HG03565 (cell line): ENCODE data around the gene ZBED4.

Experiments
- ATAC-seq: cut with Tn5 transposase; IDR thresholded peaks from one replicate; pipeline ENCODE4 v1.9.1; 2021; ENCODE audit warnings: mild to moderate bottlenecking, moderate library complexity; ENCODE audit not compliant: unreplicated experiment

The ZBED4 gene

DNA sequence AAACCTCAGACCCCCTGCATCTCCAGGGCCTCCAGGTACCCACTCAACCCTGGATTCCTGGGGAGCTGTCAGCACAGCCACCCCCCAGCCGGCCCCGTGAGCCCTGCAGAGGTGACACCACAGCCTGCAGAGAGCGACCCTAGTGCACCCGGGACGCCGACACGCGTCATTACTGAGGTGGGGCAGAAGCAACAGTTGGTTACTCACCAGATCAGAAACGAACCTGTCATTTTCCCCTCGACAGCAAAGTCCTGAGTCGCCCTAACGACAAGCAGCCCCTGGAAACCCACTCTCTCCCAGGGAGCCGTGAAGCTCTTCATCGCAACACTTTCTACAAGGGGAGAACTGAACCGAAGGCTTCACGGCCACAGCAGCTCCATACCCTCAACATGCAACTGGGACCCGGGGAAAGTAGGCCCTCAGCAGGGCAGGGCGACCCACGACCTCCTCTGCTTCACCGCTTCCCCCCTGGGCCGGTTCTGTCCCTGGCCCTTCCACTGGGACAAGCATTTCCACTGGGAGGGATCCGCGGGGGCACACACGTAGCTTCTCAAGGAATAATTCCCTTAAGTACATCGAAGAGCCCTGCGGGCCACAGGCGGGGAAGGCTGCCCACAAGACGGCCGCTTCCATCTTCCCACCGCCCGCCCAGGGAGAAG, 27.6 kb upstream of the ZBED4 start:
- no peak for ATAC-seq

DNA sequence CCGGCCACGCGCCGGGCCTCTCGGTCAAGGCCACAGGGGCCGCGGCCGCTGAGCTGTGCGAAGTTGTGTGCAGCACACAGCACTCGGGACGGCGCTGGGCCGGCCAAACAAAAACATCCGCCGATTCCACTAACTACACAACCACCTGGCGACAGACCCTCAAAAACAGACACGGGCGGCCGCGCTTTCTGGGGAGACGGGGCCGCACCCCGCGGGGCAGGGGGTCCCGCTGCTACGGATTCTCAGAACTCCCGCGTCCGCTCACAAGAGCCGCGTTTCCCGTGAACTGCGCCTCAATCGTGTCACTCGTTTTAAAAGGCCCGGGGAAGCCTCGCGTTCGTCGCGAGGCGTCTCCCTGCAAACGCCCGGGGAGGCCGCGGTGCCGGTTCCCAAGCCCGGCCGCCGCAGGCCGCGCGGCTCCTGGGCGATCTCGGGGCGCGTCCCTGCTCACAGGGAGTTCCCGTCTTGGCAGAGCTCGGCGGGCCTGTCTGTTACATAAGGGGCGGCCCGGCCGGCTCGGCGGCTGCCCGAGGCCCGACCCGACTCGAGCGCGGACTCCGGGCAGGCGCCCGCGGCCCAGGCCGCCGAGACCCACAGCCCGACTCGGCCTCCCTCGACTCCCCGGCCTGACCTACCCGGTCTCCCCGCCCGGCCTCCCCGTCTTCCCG, 26.9 kb upstream of the ZBED4 start:
- ATAC-seq, result no peak

DNA sequence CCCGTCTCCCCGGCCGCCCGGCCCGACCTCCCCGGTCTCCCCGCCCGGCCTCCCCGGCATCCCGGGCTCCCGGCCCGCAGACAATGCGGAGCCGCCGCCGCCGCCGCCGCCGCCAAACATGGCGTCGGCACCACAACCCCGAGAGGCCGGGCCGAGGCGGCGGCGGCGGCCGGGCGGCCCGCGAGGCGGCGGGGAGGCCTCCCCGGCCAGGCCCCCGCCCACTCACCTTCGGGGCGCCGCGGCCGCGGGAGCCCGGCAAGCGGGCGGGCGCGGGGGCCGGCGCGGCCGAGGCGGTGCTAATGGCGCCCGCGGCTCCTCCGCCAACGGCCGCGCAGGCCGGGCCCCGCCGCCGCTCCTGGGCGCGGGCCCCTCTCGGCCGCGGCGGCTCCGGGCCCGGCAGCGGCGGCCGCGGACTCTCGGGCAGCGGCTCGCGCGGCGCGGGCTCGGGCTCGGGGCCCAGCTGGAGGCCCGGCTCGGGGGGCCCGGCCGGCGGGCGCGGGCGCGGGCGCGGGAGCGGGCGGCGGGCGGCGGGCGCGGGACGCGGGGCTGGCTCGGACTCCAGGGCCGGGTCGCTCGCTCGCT, 26.3 kb upstream of the ZBED4 start:
- no peak for ATAC-seq

DNA sequence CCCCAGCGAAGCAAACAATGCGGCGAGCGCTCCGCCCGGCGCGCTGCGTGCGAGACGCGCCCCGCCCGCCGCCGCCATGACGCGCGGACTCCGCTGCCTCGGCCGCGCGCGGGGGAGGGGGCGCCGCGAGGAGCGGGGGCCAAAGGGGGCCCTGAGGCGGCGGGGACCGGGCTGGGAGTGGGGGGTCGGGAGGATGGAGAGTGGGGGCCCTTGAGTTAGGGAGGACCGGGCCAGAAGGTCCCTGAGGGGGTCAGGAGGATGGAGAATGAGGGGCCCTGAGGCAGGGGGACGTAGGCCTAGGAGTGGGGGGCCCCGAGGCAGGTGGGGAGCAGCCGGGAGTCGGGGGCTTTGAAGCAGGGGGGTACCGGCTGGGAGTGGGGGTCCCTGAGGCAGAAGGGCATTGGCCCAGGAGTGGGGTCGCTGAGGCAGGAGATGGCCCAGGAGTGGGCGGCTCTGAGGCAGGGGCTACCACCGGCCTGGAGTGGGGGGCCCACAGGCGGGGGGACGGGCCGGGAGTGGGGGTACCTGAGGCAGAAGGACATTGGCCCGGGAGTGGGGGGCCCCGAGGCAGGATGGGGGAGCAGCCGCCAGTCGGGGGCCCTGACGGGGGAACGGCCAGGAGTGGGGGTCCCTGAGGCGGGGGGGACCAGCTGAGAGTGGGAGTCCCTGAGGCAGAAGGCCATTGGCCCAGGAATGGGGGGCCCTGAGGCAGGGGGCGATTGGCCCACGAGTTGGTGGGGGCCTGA, 25.6 kb upstream of the ZBED4 start, which contains the start of gene BRD1:
BRD1 (minus strand) TSS at position 21 of the 746 bp plus-strand sequence. CDS start 3,556 bp downstream, outside the sequence.
- ATAC-seq, result no peak

DNA sequence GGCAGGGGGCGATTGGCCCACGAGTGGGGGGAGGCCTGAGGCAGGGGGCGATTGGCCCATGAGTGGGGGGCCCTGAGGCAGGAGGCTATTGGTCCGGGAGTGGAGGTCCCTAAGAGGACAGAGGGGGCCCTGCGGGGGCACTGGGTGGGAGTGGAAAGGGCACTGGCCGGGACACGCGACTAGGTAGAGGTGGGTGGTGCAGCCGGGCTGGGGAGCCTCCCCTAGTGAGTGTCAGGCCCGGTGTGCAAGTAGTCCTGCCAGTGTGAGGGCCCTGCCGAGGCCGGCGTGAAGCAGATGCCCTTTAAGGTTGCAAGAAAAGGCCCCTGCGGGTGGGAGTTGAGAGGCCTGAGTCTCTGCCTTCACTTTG, 25.1 kb upstream of the ZBED4 start:
- ATAC-seq, result no peak

DNA sequence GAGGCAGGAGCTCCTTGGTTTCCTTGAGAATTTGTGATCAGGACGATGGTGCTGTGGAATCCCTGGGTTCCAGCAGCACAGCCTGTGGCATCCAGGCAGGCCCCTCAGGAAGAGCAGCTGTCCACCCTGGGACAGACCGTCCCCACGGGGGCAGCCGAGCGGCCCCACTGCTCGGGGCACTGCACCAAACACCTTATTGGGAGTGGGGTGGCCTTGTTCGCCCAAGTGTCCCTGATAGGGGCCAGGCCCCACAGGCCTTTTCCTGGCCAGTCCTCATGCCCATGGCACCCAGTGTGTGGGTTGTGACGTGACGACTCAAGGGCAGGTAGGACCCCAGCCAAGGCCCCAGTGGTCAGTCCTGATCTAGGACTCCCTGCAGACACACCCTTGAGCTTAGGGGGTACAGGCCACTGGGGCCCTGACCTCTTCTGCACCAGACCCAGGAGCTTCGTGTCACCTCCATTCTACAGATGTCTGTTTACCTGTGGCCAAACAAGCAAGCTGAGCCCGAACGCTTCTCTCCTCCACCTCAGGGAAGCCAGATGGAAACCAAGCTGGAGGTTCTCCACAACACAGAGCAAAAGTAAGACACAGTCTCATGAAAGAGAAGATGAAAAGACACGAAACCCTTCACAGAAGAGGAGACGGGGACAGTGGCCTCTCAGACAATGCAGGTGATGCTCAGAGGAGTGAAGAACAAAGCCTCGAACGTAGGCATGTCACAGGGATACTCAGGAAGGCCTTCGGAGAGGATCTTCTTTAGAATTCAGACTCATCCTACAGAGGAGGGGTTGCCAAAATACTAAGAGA, 24.4 kb upstream of the ZBED4 start:
- no peak for ATAC-seq

DNA sequence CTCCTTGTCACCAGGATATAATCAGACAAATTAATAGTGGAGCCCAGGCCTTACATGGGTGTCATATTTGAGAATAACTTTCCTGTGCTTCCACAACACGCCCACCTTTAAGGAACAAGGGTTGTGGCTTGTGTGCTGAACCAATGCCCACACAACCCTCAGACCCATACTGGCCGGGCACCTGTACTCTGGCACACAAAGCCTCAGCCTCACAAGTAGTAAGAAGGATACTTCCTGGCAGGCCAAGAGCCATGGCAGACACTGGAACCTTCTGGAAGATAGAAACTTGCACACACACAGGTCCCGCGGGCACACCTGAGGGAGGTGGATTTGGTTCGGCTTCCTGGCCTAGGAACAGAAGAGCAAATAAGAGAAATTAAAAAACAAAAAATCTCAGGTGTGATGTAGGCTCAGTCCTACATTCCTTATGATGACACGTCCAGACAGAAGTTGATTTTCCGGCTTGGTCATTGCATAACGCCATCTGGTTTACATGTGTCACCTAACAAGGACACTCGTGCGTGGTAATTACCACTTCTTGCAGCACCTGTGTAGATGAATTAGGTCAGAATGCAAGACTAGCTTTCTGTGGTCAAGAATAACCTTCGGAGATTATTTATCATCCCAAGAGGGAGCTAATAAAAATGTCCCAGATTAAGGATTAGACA, 20.2 kb upstream of the ZBED4 start:
- ATAC-seq, result no peak

DNA sequence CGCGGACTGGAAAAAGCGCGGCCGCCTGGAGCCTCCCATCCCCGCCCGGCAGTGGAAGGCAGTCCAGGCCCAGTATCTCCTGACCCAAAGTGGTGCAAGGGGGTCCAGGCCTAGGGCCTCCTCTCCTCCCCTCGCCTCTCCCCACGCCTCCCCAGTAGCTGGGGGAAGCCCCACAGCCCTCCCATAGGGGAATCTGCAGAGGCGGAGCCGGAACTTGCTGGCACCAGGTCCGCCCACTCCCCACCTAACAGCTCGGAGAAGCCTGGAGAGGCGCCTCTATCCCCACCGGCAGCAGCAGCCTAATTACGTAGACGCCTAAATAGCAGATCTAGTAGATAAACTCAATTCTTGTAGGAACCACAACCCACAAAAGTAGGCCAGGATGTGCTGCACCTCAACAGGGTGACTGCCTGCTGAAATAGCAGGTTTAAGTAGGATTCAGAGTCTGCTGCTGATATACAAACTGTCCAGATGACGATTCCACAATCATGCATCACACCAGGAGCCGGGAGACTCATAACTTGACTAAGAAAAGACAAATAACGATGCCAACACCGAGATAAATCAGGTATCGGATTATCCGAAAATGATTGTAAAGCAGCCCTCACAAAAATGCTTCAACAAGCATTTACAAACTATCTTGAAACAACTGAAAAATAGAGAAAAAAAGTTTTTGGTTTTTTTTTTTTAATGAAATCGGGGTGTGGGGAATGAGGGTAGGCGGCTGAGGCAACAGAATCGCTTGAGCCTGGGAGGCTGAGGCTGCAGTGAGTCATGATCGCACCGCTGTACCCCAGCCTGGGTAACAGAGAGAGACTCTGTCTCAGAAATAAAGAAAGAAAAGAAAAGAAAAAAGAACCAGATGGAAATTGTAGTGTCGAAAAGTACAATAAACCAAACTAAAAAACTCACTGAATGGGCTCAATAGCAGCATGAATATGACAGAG, 14.6 kb upstream of the ZBED4 start:
- ATAC-seq, result no peak

DNA sequence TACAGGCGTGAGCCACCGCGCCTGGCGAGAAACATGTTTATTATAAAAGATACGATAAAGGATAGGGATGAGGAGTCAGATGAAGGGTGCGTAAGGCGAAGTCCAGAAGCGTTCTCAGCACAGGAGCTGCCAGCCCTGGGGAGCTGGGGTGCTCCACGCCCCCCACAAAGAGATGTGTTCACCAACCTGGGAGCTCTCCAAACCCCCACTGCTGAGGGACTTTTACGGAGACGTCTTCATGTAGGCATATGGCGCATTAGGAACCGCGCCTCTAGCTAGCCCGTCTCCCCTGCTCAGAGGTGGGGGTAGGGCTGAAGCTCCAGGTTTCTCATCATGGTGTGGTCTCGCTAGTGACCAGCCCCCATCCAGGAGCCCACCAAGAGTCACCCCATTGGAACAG, 8.4 kb upstream of the ZBED4 start:
- no peak for ATAC-seq

DNA sequence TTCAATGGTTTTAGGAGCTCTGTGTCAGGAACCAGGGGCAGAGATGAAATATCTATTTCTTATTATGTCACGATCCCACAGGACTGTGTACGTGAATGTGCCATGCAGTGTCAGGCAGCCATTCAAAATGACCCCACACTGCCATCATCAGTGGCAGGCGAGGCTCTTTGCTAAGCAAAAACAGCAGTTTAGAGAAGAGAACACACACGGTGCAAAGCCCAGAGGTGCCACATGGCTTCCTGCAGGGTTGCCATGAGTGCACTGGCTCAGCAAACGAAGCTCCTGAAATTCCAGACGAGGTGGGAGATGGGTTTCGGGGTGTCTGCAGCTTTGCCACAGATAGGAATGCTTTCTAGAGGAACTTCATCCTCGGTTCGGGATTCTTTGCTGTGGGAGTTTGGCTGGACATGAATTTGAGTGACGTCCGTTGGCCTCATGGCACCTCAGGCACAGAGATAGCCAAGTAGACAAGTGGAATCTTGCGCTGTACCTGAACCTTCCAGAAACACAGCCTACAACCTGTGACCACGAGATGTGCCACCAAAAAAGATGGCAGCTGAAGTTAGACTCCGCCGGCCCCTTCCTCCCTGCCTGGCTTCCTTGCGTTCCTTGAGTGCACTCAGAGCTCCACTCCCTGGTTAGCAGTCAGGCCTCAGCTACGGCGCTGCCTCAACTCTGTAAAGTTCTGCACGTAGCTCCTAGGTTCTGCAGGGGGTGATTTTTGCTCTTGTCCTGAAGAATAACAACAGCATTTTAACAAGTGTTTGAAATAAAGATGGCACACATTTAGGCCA, 7.8 kb upstream of the ZBED4 start:
- ATAC-seq, result no peak

DNA sequence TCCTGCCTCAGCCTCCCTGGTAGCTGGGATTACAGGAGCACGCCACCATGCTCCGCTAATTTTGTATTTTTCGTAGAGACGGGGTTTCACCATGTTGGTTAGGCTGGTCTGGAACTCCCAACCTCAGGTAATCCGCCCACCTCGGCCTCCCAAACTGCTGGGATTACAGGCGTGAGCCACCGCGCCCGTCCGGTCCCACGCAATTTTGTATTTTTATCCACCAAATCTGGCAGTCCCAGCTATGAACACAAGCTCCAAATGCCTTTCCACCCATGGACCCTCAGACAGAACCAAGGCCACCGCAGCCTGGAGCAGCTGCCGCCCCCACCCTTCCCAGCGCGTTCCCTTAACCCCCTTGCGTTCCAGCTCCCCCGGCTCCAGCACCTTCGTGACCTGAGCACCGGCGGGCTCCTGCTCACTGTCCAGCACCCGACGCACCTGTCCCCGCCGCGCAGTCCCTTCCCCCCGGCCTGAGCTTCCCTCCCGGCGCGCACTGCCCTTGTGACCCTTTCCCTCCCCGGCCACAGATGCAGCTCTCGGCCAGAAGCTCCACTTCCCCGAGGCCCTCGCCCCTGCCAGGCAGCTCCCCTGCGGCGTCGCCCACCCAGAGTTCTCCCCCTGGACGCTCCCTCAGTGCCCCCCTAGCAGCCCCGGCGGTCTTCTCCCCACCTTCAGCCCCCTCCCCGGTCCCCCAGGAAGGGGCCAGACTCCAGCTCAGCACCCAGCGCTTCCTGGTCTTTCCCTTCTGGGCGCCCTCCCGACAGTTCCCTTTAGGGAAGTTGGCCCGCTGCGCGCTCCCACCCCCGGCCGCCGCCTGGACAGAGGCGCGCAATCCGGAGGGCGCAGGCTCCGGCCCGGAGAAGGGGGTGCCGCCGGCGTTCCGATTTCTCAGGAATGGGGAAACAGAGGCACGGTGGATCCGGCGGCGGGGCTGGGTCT, 5.6 kb upstream of the ZBED4 start:
- ATAC-seq, result no peak

DNA sequence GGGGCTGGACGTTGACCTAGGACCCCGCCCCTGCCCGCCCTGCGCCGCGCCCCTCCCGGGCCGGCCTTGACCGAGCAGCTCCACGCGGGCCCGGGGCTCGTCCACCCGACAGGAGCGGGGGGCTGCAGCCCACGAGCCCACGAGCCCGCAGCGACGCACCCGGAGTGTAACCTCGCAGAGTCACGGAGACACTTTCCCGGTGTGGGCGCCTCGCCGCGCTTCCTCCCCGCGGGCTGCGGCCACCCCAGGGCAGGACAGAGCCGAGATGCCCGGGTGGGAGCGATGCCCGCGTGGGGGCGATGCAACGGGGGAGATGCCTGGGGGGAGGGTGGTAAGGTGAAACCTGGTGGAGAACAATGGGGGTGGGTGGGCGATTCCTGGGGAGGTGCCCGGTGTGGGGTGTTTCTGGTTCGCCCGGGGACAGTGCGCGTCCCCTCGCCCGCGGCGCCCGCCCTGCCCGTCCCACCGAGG, 4.9 kb upstream of the ZBED4 start:
- no peak for ATAC-seq

DNA sequence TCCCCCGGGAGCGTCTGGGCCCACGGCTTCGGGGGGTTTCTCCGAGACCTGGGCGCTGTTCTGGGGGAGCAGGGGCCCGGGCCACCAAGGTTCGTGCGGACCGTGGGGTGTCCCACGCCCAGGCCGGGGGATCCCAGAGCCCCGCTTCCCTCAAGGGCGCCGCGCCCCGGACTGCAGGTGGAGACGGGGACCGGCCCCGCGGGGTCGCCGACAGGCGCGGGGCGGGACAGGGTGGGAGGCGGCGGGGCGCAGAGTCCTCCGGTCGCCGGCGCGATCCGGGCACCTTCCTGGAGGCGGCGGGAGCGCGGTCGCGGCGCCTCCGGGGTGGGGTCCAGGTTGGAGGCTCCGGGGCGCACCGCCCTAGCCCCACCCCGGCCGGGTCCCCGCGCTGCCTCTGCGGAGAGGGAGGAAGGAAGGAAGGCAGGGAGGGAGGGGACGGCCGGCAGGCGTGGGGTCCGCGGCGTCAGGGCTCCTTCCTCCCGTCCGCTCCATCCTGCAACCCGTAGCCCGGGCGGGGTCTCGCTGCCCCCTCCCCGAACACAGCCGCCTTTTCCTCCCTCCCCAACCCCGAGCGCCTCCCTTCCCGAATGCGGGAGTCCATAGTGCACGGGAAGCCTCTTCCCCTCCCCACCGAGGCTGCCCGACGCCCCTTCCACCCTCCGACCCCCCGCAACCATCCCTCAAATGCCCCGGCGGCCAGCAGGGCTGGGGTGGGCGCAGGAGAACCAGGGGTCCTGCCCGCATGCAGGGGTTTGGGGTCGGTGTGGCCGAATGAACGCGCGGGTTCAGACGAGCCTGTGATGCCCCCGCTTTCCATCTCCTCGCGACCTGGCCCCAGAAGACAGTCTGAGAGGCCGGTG, 4.3 kb upstream of the ZBED4 start:
- no peak for ATAC-seq

DNA sequence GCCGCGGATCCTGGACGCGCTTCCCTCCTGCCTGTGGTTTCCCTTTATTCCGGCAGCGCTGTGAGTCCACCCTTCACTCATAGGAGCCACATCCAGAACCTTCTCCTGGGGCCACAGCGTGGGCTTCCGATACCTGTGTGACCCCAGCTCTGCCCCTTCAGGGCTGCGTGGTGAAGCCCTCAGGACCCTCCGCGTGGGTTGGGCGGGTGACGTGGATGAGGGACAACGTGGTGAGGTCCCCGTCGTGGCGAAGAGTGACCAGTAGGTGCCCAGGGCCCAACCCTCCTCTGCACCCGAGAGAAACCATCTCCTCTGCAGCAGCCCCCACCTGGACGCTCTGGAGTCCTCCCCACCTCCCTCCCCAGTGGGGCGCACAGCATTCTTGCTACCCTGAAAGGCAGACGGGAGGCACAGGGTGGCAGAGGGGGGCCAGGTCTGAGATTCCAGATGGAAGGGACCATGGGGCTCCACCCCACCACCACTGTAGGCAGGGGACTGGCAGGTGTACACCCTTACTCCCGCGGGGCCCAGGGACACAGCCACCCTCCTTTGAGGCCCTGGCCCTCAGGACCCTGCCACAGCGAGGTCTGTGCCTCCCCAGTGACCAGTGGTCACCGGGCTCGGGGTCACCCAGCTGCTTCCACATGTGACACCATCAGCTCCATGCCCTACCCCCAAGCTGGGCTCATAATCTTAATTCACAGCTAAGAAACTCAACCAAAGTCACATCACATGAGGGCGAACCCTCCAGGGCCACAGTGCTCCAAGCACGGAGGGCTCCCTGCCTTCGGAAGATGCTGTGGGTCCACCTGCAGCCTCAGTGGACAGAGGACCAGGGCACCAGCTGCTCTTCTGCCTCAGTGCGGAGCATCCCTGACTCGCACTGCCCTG, 3.4 kb upstream of the ZBED4 start:
- no peak for ATAC-seq
